HK-2 (cell line): ENCODE measurements around the gene CT83.

Experiments
- DNase-seq: peaks from one replicate; pipeline ENCODE4 v3.0.0-alpha.2; 2018; ENCODE audit not compliant: unreplicated experiment

The CT83 gene, protein sequence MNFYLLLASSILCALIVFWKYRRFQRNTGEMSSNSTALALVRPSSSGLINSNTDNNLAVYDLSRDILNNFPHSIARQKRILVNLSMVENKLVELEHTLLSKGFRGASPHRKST

DNA sequence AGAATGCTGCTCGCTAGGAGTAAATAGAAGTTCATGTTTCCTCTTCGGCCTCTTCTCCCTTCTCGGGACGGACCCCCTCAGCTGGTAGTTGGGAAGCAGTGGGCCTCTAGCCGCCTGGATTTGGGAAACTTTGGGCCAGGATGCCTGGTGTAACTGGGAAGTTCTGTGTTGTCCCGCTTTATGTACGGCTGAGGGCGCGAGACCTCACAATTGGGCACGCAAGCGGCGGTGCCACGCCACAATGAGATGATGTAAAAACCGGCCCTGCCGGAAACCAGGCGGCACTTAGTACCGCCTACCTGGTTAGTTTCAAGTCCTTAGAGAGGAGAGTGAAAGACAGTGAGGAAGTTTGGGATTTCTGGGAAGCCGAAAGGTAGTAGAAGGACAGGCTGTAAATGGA lies at the start of gene CT83:
Gene CT83, minus strand, starts transcription at position 155 of the 400 bp plus-strand sequence. Its CDS starts 120 bp downstream, at position 35.
- no peak for DNase-seq

GRCh38 chrX:116499780-116500179 lies 37.0 kb upstream of the CT83 start:
- DNase-seq = no peak

DNA sequence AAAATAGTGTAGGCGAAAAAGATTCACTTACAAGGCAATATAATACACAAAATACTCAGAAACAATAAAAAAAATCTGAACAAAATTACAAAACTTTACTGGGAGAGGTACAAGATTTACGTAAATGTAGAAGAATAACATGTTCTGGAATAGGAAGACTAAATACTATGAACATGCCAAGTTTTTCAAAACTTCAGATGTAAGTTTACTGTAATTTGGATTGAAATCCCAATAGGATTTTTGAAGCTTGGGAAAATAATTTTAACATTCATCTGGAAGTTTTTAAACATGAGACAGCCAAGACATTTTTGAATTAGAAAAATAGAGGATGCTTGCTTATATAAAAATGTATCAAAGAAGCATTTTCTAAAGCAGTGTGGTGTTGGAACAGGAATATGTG lies 30.5 kb upstream of the CT83 start:
- no peak for DNase-seq

DNA sequence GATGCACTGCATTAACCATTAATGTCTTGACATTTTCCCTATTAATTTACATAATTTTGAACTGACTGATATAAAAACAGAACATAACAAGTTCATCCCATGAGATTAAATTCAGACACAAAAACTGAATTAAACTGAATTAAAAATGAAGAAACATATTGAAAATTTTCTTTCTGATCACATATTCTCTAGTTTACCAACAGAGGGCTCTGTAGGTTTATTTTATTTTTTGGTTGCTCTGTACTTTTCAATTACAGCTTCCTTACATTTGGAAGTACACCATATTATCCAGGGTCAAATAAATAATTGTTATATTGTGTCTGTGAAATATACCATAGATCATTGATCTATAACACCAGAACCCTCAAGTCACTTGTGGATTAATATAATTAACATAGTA lies 27.3 kb upstream of the CT83 start:
- DNase-seq = no peak

GRCh38 chrX:116480059-116480458 lies 17.3 kb upstream of the CT83 start:
- DNase-seq = no peak

GRCh38 chrX:116449156-116449555 lies 13.6 kb downstream of the CT83 start:
- no peak for DNase-seq

DNA sequence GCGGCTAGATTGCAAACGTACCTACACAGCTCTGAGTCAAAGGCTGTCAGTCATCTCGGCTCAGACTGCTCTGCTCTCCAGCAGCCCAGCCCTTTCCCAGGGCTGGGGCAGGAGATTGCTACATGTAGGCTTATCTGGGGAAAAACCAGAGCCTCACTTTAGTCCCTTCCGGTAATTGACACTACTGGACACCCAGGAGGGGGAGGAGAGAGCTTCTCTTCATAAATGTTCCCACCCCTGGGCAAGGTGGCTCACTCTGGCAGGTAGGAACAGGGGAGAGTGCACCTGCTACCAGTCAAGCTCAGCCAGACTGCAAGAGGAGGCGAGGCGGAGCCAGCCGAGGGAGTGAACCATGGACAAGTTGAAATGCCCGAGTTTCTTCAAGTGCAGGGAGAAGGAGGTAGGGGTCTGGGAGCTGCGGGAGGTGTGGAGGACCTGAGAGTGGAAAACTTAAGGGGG lies 26.4 kb downstream of the CT83 start, which contains the start of gene SLC6A14:
Gene SLC6A14, plus strand, starts transcription at position 249 of the 459 bp plus-strand sequence. Its CDS starts 104 bp downstream, at position 353.
- DNase-seq = no peak

- no peak for DNase-seq
Measured at GRCh38 chrX:116435597-116435996, 27.2 kb downstream of the CT83 start.

GRCh38 chrX:116427978-116428377 lies 34.8 kb downstream of the CT83 start:
- DNase-seq = no peak

DNA sequence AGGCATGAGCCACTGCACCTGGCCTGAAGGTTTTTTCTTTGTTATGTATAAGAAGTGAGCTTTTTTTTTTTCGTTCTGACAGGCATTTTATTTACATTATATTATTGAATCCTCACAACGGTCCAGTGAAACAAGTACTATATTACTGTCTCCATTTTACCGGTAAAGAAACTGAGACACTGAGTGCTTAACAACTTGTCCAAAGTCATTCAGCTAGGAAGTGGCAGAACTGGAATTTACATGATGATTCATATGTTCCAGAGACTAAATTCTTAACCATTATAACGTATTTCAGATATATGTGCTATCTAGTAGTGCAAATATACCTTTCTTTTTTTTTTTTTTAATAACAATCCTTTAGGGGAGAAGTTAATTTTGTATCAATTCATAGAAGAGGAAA lies 44.8 kb downstream of the CT83 start:
- no peak for DNase-seq

- no peak for DNase-seq
Measured at GRCh38 chrX:116417214-116417613, 45.6 kb downstream of the CT83 start.

- DNase-seq = no peak
Measured at GRCh38 chrX:116413273-116413672, 49.5 kb downstream of the CT83 start.
